Astrocyte (in vitro differentiated cells and primary cell): ENCODE data around the gene RPP14. TPM values are rescaled to one million over a fixed set of nuclear protein-coding genes. Genes with fewer than 3 reads are reported as not detected.

ENCODE experiments used
- DNase-seq: peaks from one replicate; pipeline ENCODE4 v3.0.0-alpha.2; 2010; ENCODE audit warnings: low read depth
- FAIRE-seq: peaks from 2 replicates; lab custom pipeline; 2011; peaks lifted over from hg19 to GRCh38; lab: Jason Lieb, UNC
- H2AFZ ChIP-seq: 2 replicates; pipeline ENCODE4 v1.6.0; 2012; ENCODE audit warnings: low read depth, low read length, inconsistent platforms
- H3K27ac ChIP-seq: 2 replicates; pipeline ENCODE4 v1.5.1; 2011; ENCODE audit warnings: low read depth, low read length, inconsistent platforms
- H3K27me3 ChIP-seq: 2 replicates; pipeline ENCODE4 v1.6.0; 2011; ENCODE audit warnings: low read length, inconsistent platforms; ENCODE audit not compliant: insufficient read depth
- H3K36me3 ChIP-seq: 2 replicates; pipeline ENCODE4 v1.5.1; 2011; ENCODE audit warnings: low read length, inconsistent platforms; ENCODE audit not compliant: insufficient read depth
- H3K4me1 ChIP-seq: 2 replicates; pipeline ENCODE4 v1.5.1; 2011; ENCODE audit warnings: low read length, inconsistent platforms; ENCODE audit not compliant: insufficient read depth
- H3K4me2 ChIP-seq: 2 replicates; pipeline ENCODE4 v1.6.0; 2012; ENCODE audit warnings: low read length, inconsistent platforms
- H3K4me3 ChIP-seq: 2 replicates; pipeline ENCODE4 v1.5.1; 2011; ENCODE audit warnings: low read depth, mild to moderate bottlenecking, low read length, inconsistent platforms; ENCODE audit not compliant: insufficient read depth
- H3K79me2 ChIP-seq: 2 replicates; pipeline ENCODE4 v1.6.0; 2012; ENCODE audit warnings: mild to moderate bottlenecking, low read length, inconsistent platforms; ENCODE audit not compliant: insufficient read depth
- H3K9ac ChIP-seq: 2 replicates; pipeline ENCODE4 v1.6.0; 2012; ENCODE audit warnings: mild to moderate bottlenecking, low read length, inconsistent platforms
- H3K9me3 ChIP-seq: 2 replicates; pipeline ENCODE4 v1.5.1; 2012; ENCODE audit warnings: low read depth, mild to moderate bottlenecking, low read length, inconsistent platforms; ENCODE audit not compliant: insufficient read depth
- H4K20me1 ChIP-seq: 2 replicates; pipeline ENCODE4 v1.6.0; 2012; ENCODE audit warnings: low read length, inconsistent platforms; ENCODE audit not compliant: insufficient read depth
- H3K27ac Mint-ChIP-seq: one replicate; pipeline ENCODE4 v1.8.0; 2021; ENCODE audit warnings: mild to moderate bottlenecking, mixed read lengths; ENCODE audit not compliant: unreplicated experiment
- H3K27me3 Mint-ChIP-seq: one replicate; pipeline ENCODE4 v1.8.0; 2021; ENCODE audit warnings: low read depth, mixed read lengths; ENCODE audit not compliant: unreplicated experiment
- H3K36me3 Mint-ChIP-seq: one replicate; pipeline ENCODE4 v1.8.0; 2021; ENCODE audit warnings: low read depth, mixed read lengths; ENCODE audit not compliant: unreplicated experiment
- H3K4me1 Mint-ChIP-seq: one replicate; pipeline ENCODE4 v1.8.0; 2021; ENCODE audit warnings: low read depth, mixed read lengths; ENCODE audit not compliant: unreplicated experiment
- H3K4me3 Mint-ChIP-seq: one replicate; pipeline ENCODE4 v1.8.0; 2021; ENCODE audit warnings: mild to moderate bottlenecking, moderate library complexity, mixed read lengths; ENCODE audit not compliant: unreplicated experiment
- H3K9me3 Mint-ChIP-seq: one replicate; pipeline ENCODE4 v1.8.0; 2021; ENCODE audit warnings: mild to moderate bottlenecking, mixed read lengths; ENCODE audit not compliant: unreplicated experiment
- CTCF ChIP-seq: IDR thresholded peaks from 2 replicates; pipeline ENCODE4 v1.5.1; 2011; ENCODE audit warnings: low read depth, mild to moderate bottlenecking, inconsistent platforms, low read length, moderate library complexity; ENCODE audit not compliant: insufficient read depth
- EZH2 ChIP-seq: IDR thresholded peaks from 2 replicates; pipeline ENCODE4 v1.6.1; 2012; ENCODE audit warnings: mild to moderate bottlenecking, low read length, inconsistent platforms; ENCODE audit not compliant: insufficient read depth
- total RNA-seq: library from RNA; stranded (reverse); gene quantifications from 2 replicates; pipeline ENCODE4 v1.2.1, GENCODE V29; 2021

RPP14 gene
- total RNA-seq, 1 donor from 2014 or later = 22.2 TPM

DNA sequence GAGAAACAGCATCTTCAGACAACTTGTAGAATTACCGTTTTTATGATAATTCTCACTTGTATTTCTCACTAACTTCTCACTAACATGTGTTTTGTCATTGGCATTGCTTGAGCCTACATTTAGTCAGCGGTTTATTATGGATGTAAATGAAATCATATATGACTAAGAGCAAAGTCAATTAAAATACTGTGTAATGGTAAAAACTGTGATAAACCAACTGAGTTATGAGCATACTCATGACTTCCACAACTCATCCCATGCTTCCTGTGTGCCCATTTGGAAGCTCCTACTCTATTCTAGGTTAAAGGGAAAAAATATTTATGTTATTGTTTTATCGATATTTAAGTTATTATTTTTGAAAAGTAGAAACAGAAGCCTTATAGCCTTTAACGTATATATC lies 39.4 kb downstream of the RPP14 start:
- Histone ChIP-seq H3K9me3 (no peaks in the 10 kb centered on the region), H3K4me2 (no peak overlapping the region), H3K4me3 (no peak overlapping the region), H3K27me3 (no peaks in the 10 kb centered on the region), H4K20me1 (peaks cover 27% of the 10 kb centered on the region), H2AFZ (no peak overlapping the region), H3K79me2 (peaks cover 44% of the 10 kb centered on the region), H3K9ac (no peak overlapping the region), H3K4me1 (peaks cover 5% of the 10 kb centered on the region), H3K27ac (no peak overlapping the region), H3K36me3 (no peaks in the 10 kb centered on the region)
- no peak overlapping the region for H3K27ac Mint-ChIP-seq
- TF ChIP-seq CTCF (no peak), EZH2 (no peak)
- FAIRE-seq = no peak
- no peak for DNase-seq
- no peak overlapping the region for H3K4me3 Mint-ChIP-seq
- peaks cover 20% of the 10 kb centered on the region for H3K4me1 Mint-ChIP-seq
- H3K36me3 Mint-ChIP-seq = peaks cover 5% of the 10 kb centered on the region
- H3K9me3 Mint-ChIP-seq = no peaks in the 10 kb centered on the region
- no peaks in the 10 kb centered on the region for H3K27me3 Mint-ChIP-seq

DNA sequence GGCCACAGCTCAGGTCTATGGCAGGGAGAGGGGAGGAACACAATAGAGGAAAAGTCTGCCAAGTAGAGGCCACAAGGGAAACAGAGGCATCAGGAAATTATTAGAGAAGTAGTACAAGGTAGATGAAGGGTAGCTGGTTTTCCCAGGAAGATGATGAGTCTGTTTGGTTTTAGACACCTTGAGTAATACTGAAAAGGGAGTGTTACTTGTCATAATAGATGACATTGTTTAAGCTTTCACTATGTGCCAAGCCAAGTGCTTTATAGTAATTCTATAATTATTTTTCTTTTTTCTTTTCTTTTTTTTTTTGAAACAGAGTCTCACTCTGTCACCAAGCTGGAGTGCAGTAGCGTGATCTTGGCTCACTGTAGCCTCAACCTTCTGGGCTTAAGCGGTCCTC lies 40.3 kb downstream of the RPP14 start:
- TF ChIP-seq CTCF = no peak
- no peak for TF ChIP-seq EZH2
- no peak overlapping the region for H3K27ac Mint-ChIP-seq
- Histone ChIP-seq H2AFZ (no peak overlapping the region), H3K27me3 (no peaks in the 10 kb centered on the region), H3K36me3 (no peaks in the 10 kb centered on the region), H3K4me1 (peaks cover under 1% of the 10 kb centered on the region), H3K9me3 (no peaks in the 10 kb centered on the region), H3K79me2 (peaks cover 47% of the 10 kb centered on the region), H3K9ac (no peak overlapping the region), H4K20me1 (peaks cover 33% of the 10 kb centered on the region), H3K4me3 (no peak overlapping the region), H3K27ac (no peak overlapping the region), H3K4me2 (no peak overlapping the region)
- FAIRE-seq (no peak), DNase-seq (no peak)
- H3K36me3 Mint-ChIP-seq = no peaks in the 10 kb centered on the region
- H3K4me3 Mint-ChIP-seq = no peak overlapping the region
- no peaks in the 10 kb centered on the region for H3K9me3 Mint-ChIP-seq
- no peaks in the 10 kb centered on the region for H3K27me3 Mint-ChIP-seq
- peaks cover 23% of the 10 kb centered on the region for H3K4me1 Mint-ChIP-seq

- peaks cover 21% of the 10 kb centered on the region for H3K4me1 Mint-ChIP-seq
- no peaks in the 10 kb centered on the region for H3K36me3 Mint-ChIP-seq
- FAIRE-seq (no peak), DNase-seq (no peak)
- no peaks in the 10 kb centered on the region for H3K27me3 Mint-ChIP-seq
- H3K36me3 ChIP-seq = no peaks in the 10 kb centered on the region
- H3K4me1 ChIP-seq = peaks cover 4% of the 10 kb centered on the region
- H3K4me2 ChIP-seq = no peak overlapping the region
- no peaks in the 10 kb centered on the region for H3K27me3 ChIP-seq
- H3K9me3 Mint-ChIP-seq = no peaks in the 10 kb centered on the region
- H4K20me1 ChIP-seq = peaks cover 42% of the 10 kb centered on the region
- peaks cover 49% of the 10 kb centered on the region for H3K79me2 ChIP-seq
- H2AFZ ChIP-seq = no peak overlapping the region
- TF ChIP-seq CTCF (no peak), EZH2 (no peak)
- no peak overlapping the region for H3K9ac ChIP-seq
- H3K27ac ChIP-seq = no peak overlapping the region
- no peak overlapping the region for H3K4me3 ChIP-seq
- no peaks in the 10 kb centered on the region for H3K9me3 ChIP-seq
- no peak overlapping the region for H3K27ac Mint-ChIP-seq
- H3K4me3 Mint-ChIP-seq = no peak overlapping the region
Observed at GRCh38 chr3:58347984-58348383, 41.9 kb downstream of the RPP14 start.
